Lung (tissue), 12 donors: ENCODE results near the gene KRT2. TPM values are rescaled to one million over a fixed set of nuclear protein-coding genes. Genes with fewer than 3 reads are reported as not detected.

ENCODE experiments used
- ATAC-seq: fragments of 200-7000 bp; cut with Tn5 transposase; one replicate; pipeline ENCODE4 v1.9.1; 2020; ENCODE audit warnings: moderate number of reproducible peaks; ENCODE audit not compliant: insufficient read depth, low FRiP score
- DNase-seq, 3 donors: peaks; one replicate each; pipeline ENCODE4 v3.0.0-alpha.2; 2013 to 2017
- H3K27ac ChIP-seq, 2 donors: one replicate each; pipeline ENCODE4 v1.5.1; 2013; ENCODE audit warnings: mild to moderate bottlenecking in 2 of 2, moderate library complexity in 2 of 2, control low read depth in 1 of 2, inconsistent platforms in 1 of 2, low read depth in 1 of 2, low read length in 1 of 2
- H3K27me3 ChIP-seq, 3 donors: one replicate each; pipeline ENCODE4 v1.5.1; 2013; ENCODE audit warnings: low read length in 2 of 3; ENCODE audit not compliant: control insufficient read depth in 3 of 3, insufficient read depth in 3 of 3
- H3K36me3 ChIP-seq, 4 donors: one replicate each; pipeline ENCODE4 v1.5.1; 2013; ENCODE audit warnings: low read length in 4 of 4, mild to moderate bottlenecking in 1 of 4, moderate library complexity in 1 of 4; ENCODE audit not compliant: control insufficient read depth in 4 of 4, insufficient read depth in 4 of 4
- H3K4me1 ChIP-seq, 5 donors: one replicate each; pipeline ENCODE4 v1.5.1; 2013; ENCODE audit warnings: low read length in 5 of 5, mild to moderate bottlenecking in 2 of 5, moderate library complexity in 1 of 5; ENCODE audit not compliant: control insufficient read depth in 5 of 5, insufficient read depth in 5 of 5
- H3K4me3 ChIP-seq: one replicate; pipeline ENCODE4 v1.5.1; 2013; ENCODE audit warnings: mild to moderate bottlenecking, control low read depth, moderate library complexity
- H3K9ac ChIP-seq, 2 donors: one replicate each; pipeline ENCODE4 v1.5.1; 2013; ENCODE audit warnings: low read length in 2 of 2, control low read depth in 1 of 2; ENCODE audit not compliant: insufficient read depth in 1 of 2
- H3K9me3 ChIP-seq, 4 donors: one replicate each; pipeline ENCODE4 v1.5.1; 2013; ENCODE audit warnings: low read length in 3 of 4, mild to moderate bottlenecking in 1 of 4, moderate library complexity in 1 of 4; ENCODE audit not compliant: control insufficient read depth in 4 of 4, insufficient read depth in 3 of 4
- WGBS, 2 donors: extraction: QIAGEN DNeasy Blood & Tissue Kit; methylation state at CpG; one replicate each; pipeline ENCODE4 v1.1.7; 2013; 5-methylcytosine and 5-hydroxymethylcytosine counted together
- polyA plus RNA-seq, 2 donors: library from polyadenylated mRNA; stranded (reverse); fragments of 200-250 nt; gene quantifications; one replicate each; pipeline ENCODE4 v1.2.1, GENCODE V29; 2013
- total RNA-seq, 2 donors: library from RNA; depleted of rRNA in 1 of 2; stranded (reverse); fragments of >200 nt in 1 of 2; gene quantifications; one replicate each; pipeline ENCODE4 v1.2.1, GENCODE V29; 2014 to 2021
- TF ChIP-seq, protein P1 (sequence below): IDR thresholded peaks from 2 replicates; pipeline ENCODE4 v1.5.1; 2012; ENCODE audit warnings: mild to moderate bottlenecking; ENCODE audit errors: control extremely low read depth, extremely low read depth
- donor health status: control.
- donor health status: control.
- donor health status: Bipolar disorder and iron deficiency.
- donor health status: healthy.
- donor health status: DM: yes; HTN: yes; CAD: no.

Gene KRT2
- total and polyA plus RNA-seq, 4 donors: 0.03 TPM; not detected in 3

DNA sequence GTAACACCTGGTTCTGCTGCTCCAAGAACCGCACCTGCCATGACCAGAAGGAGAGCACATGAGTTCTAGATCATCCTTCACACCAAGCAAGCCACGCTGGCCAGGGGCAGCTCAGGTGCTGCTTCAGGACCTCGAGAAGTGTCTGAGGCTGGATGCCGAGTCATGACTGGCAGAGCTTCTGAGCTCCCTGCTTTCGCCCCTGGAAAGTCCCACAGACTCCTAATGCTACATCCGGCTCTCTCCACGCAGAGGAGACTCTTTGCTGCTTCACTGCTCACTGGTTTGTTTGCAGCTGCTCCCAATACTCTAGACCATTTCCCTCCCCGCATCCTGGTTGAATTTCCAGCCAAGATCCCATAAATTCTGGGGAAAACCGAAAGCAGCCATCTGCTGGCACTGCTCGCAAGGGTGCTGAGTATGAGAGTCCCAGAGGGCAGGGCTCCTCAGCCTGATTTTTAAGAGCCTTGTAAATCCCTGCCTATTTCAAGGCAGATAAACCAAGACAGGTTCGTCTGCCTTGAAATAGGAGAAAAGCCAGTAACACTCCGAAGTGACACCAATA is 1.4 kb downstream of the KRT2 start:
- no peak overlapping the region for H3K4me3 ChIP-seq
- no peaks in the 10 kb centered on the region for H3K36me3 ChIP-seq
- peaks cover 0 to 5% (median 0%) of the 10 kb centered on the region in 5 donors for H3K4me1 ChIP-seq
- DNase-seq (no peak), ATAC-seq (no peak)
- peaks cover 0 to 4% (median 0%) of the 10 kb centered on the region in 3 donors for H3K27me3 ChIP-seq
- H3K9me3 ChIP-seq: no peaks in the 10 kb centered on the region
- TF ChIP-seq, protein P1, sequence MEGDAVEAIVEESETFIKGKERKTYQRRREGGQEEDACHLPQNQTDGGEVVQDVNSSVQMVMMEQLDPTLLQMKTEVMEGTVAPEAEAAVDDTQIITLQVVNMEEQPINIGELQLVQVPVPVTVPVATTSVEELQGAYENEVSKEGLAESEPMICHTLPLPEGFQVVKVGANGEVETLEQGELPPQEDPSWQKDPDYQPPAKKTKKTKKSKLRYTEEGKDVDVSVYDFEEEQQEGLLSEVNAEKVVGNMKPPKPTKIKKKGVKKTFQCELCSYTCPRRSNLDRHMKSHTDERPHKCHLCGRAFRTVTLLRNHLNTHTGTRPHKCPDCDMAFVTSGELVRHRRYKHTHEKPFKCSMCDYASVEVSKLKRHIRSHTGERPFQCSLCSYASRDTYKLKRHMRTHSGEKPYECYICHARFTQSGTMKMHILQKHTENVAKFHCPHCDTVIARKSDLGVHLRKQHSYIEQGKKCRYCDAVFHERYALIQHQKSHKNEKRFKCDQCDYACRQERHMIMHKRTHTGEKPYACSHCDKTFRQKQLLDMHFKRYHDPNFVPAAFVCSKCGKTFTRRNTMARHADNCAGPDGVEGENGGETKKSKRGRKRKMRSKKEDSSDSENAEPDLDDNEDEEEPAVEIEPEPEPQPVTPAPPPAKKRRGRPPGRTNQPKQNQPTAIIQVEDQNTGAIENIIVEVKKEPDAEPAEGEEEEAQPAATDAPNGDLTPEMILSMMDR: no peak
- WGBS, 2 donors: 71 to 83% methylated on average over 12 of the region's 12 CpGs
- no peak overlapping the region for H3K9ac ChIP-seq
- no peak overlapping the region for H3K27ac ChIP-seq

DNA sequence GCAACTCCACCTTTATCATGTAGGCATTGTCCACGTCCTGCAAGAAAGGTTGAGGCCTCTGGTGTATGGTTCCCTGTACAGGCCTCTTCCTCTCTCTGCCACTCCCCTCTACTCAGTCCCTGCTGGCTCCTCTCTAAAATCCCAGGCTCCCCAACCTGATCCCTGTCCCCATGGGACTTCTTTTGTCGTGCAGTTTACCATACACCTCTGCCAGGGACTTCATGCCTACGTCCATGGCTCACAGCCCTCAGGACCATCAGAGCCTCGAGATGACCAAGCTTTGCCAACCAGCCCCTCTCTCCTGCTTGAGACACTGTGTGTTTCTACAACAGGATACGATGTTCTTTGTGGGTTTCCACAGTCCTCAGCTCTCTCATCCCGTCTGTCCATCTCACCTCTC is 2.9 kb downstream of the KRT2 start:
- Histone ChIP-seq H3K4me3 (no peak overlapping the region), H3K27me3 (peaks cover 0 to 4% (median 0%) of the 10 kb centered on the region in 3 donors), H3K4me1 (no peaks in the 10 kb centered on the region), H3K36me3 (no peaks in the 10 kb centered on the region), H3K9ac (no peak overlapping the region), H3K9me3 (no peaks in the 10 kb centered on the region), H3K27ac (no peak overlapping the region)
- TF ChIP-seq, protein P1: no peak
- 76 to 81% methylated on average over 6 of the region's 6 CpGs for WGBS, 2 donors
- ATAC-seq: no peak
- no peak for DNase-seq

DNA sequence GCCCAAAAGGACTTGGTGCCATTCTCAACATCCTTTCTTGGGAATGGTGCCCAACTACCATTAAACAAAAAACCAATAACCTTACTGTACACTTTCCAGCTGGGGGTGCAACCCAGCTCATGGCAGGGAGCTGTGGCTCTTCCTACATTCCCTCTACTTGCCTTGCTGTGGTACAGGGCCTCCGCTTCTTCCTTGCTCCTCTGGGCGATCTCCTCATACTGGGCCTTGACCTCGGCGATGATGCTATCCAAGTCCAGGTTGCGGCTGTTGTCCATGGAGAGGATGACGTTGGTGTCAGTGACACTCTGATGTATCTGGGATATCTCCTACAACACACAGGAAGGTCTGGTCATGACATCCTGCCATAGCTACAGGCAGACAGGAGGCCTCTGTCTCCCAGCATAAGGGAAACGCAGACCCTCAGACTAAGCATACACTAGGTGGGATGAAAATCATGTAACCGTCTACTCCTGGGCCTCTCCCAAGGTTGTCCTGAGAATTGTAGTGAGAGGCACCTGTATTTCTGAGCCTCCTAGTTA is 3.9 kb downstream of the KRT2 start:
- H3K4me3 ChIP-seq: no peak overlapping the region
- no peaks in the 10 kb centered on the region for H3K36me3 ChIP-seq
- no peaks in the 10 kb centered on the region for H3K4me1 ChIP-seq
- peaks cover 0 to 4% (median 0%) of the 10 kb centered on the region in 3 donors for H3K27me3 ChIP-seq
- ATAC-seq: no peak
- TF ChIP-seq, protein P1: no peak
- no peak for DNase-seq
- H3K27ac ChIP-seq: no peak overlapping the region
- no peak overlapping the region for H3K9ac ChIP-seq
- WGBS, 2 donors: 93 to 95% methylated on average over 8 of the region's 8 CpGs
- no peaks in the 10 kb centered on the region for H3K9me3 ChIP-seq

DNA sequence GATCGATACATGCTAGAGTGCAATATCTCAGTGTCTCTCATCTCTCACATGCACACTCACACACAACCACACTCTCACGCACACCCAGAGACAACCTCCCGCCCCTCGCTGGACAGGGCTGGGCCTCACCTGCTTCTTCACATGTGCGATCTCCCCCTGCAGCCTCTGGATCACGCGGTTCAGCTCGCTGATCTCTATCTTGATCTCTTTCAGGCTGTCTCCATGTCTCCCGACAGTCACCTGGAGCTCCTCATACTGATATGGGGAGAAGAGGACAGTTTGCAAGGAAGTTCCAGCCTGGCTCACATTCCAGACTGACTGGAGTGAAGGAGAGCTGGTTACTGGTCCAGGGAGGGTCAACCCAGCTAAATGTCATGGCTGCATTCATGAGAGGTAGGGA is 4.4 kb downstream of the KRT2 start:
- no peak for DNase-seq
- 87 to 95% methylated on average over 9 of the region's 9 CpGs for WGBS, 2 donors
- Histone ChIP-seq H3K27ac (no peak overlapping the region), H3K9ac (no peak overlapping the region), H3K4me3 (no peak overlapping the region), H3K9me3 (no peaks in the 10 kb centered on the region), H3K4me1 (no peaks in the 10 kb centered on the region), H3K36me3 (no peaks in the 10 kb centered on the region), H3K27me3 (peaks cover 0 to 4% (median 0%) of the 10 kb centered on the region in 3 donors)
- TF ChIP-seq, protein P1: no peak
- ATAC-seq: no peak
